ENCODE results near the gene FBRSL1.

FBRSL1 gene

DNA sequence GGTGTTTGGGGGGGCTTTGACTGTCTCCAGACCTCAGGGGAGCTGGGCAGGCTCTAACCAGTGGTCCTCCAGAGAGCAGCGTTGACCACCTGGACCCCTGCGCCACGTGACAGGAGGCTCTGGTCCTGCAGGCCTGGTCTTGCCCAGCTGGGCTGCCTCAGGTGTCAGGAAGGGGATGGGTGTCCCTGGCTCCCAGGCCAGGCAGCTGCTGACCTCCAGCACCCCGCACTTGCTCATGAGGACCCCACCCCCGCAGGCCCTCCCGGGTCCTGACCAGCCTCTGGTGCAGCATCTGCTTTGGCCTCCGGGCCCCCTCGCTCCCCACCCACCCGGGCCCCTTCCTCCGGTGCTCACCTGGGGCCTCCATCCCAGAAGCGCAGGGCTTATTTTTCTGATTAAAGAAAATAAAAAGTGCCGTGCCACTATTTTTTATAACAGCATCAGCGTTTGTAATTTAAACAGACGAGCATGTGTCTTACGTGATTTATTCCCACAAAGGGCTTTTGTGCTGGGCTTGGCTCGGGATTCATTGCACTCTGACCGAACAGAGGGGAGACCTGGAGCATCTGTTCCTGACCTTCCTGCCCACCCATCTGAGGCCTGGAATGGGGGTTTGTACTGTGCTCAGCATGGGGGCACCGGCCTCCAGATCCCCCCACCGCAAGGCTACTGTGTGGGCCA lies 21.7 kb downstream of the FBRSL1 start:
- no peak for DNase-seq (ENCODE audit: low spot score)

DNA sequence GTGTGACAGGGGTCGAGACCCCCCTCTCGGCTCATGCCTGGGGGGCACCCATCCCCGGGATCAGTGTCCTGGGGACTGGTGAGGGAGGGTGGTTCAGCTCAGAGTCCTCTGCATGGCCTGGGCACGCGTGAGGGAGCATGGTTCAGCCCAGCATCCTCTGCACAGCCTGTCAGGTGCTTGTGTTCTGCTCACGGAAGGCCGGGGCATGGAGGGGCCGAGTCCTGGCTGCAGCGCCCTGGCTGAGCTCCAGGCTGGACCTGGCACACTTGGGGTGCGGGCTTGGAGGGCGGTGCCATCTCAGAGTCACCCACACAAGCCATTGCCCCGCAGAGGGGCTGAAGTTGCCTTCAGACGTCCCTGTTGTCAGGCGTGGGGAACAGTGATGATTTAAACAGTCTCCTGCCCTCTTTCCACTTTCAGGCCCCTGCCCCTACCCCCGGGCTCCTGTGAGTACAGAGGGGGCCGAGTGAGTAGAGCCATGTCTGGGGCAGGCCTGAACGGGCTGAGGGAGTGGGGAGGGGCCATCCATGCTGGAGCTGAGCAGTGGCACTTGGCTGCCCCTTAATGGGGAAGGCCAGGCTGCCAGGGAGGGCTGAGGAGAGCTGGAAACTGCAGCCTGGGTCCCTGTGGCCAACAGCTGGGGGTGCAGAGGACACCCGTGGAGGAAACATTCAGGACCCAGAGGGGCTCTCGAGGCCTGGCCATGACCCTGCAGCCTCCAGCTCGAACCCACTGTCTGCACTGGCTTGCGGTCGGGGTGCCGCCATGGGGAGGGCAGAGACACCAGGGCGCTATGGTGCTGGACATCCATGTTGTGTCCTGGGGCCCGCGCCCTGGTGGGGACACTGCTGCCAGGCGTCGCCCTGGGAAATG lies 22.5 kb downstream of the FBRSL1 start:
- no peak for DNase-seq (ENCODE audit: low spot score)

DNA sequence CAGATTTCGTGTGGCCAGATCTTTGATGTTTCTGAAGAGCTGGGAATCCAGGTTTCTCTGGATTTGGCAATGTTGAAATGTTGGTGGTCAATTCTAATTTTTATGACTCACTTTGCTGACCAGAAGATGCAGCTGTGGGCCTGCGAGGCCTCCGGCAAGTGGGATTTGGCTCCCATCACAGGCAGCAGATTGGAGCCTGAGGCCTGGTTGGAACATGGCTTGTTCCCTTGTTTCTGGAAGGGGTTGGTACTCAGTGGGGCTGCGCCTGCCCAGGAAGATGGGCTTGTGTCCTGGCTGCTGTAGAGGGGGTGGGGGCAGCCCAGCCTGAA lies 23.1 kb downstream of the FBRSL1 start:
- no peak for DNase-seq (ENCODE audit: low spot score)

DNA sequence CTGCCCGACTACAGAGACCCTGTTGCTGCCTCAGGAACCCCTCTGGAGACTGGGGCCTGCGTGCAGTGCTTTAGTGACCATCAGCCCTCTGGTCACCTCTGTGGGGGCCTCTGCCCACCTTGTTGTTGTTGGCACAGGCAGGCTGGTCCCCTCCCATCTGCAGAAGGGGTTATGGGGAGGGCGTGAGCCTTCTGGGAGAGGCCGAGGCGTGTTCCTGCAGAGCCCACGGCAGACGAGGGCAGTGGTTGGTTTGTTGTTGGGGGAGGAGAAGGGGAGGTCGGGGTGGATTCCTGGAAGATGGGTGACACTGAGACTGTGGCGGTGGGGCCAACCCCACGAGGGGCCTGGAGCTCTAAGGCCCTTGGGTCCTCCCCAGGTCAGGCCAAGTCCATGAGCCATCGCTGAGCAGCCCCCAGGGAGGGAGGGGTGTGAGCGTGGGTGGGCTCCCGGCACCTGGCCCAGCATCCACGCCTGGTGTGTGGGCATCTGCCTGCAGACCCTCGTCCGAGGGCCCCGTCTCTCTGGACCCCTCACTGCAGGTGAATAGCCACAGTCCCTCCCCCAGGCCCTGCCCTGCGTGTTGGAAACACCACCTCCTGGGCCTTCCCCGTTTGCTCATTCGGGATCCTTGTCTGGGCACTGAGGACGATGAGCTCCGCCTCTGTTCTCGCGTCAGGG lies 23.6 kb downstream of the FBRSL1 start:
- no peak for DNase-seq (ENCODE audit: low spot score)

DNA sequence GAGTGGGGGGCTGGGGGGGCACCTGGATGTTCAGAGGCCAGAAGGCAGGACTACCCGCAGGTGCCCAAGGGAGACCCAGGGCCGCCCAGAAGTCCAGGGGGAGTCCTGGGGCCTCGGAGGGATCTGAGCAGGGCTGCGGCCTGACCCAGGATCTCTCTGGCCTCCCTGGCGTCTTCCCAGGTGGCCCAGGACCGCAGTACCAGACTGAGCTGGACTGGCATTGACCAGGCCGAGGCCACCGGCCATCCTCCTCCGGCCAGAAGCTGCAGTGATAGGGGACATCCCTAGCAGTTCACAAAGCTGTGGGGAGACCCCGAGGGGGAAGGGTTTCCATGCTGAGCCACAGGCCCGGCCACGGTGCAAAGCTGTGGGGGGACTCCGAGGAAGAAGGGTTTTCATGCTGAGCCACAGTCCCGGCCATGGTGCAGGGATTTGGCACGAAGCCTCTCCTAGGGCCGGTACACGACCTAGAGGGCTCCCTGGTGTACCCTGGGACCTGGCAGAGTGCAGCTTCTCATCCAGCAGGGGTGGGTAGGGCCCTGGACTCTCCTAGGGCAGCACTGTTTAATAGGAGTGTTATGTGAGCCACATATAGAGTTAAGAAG lies 24.4 kb downstream of the FBRSL1 start:
- no peak for DNase-seq (ENCODE audit: low spot score)

DNA sequence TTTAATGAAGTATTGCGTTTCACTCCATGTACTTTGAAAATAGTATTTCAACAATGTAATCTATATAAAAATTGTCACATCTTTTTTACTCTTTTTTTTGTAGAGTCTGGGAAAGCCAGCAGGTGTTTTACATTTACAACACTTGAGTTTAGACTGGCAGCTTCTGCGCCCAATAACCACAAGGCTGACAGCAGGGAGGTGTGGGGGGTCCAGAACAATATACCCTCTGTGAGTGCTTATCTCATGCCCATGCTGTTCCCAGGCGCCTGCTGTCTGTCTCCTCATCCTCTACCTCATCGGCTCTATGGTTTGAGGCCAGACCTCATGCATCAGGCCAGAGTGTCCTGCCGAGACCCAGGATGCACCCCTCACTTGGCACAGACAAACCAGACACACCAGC lies 24.9 kb downstream of the FBRSL1 start:
- DNase-seq (ENCODE audit: low spot score) = no peak

DNA sequence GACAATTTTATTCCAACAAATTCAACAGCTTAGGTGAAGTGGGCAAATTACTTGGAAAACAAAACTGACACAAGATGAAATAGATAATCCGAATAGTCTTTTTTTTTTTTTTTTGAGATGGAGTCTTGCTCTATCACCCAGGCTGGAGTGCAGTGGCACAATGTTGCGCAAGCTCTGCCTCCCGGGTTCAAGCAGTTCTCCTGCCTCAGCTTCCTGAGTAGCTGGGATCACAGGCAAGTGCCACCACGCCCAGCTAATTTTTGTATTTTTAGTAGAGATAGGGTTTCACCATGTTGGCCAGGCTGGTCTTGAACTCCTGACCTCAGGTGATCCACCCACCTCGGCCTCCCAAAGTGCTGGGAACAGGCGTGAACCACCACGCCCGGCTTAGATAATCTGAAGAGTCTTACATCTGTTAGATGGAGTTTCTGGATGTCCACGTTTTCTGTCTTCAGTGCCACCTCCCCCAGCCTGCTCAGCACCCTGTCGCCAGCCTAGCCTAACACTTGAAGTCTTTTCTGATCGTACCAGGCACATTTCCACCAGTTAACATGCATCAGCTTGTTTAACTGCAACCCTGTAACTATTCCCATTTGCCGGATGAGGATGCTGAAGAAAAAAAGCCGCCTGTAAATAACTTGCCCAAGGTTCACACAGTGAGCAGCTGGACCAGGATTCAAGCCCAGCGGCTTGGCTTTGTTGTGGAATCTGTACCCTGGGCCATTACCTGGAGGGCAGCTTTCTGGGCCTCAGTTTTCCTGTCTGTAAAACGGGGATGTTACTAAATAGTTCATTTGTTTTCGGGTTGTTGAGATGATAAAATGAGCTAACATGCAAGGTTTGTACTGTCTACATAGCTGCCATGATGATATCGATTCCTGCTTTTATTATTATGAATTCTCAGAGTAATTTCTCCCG lies 26.4 kb downstream of the FBRSL1 start:
- no peak for DNase-seq (ENCODE audit: low spot score)

DNA sequence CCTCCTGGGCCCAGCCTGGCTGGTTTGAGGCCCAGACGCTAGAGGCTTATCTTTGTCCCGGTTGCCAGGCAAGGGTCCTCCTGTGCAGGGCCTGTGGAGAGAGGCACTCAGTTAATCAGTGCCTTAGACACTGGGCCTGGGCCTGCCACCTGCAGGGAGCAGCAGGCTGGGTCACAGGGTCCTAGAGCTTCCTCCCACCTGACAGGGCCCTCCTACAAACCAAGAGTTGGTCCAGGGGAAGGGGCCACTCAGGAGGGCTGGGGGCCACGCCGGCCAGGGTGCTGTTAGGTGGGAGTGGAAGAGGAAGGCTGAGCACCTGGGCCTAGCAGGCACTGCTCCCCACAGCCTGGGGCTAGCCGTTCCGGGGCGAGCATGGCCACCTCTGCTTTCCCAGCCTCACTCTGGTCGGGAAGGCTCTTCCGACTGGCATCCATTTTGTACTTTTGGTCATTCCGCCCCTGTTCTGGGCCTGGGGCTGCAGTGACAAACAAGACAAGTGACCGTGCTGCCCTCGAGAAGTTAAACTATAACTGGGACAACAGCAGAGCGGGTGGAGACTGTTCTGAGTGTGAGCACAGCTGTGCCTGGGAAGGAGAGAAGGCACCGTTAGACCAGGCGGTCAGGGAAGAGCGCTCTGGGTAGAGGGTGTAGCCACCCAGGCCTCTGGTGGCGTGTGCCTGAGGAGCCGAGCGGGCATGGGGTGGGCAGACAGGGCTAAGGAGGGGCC lies 27.2 kb downstream of the FBRSL1 start:
- DNase-seq (ENCODE audit: low spot score) = no peak

DNA sequence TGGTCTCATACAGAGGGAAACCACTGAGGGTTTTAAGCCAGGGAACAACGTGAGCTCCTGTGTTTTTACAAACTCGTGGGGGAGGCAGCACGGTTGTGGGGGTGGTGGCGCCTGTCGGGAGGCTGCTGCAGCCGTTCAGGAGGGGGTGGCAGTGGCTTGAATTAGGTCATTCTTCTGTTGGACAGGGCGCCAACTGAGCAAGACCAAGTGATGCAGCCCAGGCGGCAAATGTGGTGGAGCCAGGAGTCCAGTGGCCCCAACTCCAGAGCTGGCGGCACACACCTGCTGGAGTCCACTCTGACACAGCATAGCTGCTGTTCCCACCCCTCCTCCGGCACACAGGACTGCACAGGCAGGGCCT lies 27.8 kb downstream of the FBRSL1 start:
- DNase-seq (ENCODE audit: low spot score) = no peak

DNA sequence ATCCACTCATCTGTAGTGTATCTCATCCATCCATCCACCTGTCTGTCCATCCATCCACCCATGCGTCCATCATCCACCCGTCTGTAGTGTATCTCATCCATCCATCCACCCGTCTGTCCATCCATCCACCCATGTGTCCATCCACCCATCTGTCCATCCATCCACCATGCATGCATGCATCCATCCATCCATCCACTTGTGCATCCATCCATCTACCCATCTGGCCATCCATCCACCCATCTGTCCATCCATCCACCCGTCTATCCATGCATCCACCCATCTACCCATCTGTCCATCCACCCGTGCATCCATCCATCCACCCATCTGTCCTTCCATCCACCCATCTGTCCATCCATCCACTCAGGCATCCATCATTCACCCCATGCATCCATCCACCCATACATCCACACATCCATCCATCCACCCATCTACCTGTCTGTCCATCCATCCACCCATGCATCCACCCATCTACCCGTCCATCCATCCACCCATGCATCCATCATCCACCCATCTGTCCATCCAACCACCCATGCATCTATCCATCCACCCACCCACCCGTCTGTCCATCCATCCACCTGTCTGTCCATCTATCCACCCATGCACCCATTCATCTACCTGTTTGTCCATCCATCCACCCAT lies 28.5 kb downstream of the FBRSL1 start:
- DNase-seq (ENCODE audit: low spot score) = no peak

DNA sequence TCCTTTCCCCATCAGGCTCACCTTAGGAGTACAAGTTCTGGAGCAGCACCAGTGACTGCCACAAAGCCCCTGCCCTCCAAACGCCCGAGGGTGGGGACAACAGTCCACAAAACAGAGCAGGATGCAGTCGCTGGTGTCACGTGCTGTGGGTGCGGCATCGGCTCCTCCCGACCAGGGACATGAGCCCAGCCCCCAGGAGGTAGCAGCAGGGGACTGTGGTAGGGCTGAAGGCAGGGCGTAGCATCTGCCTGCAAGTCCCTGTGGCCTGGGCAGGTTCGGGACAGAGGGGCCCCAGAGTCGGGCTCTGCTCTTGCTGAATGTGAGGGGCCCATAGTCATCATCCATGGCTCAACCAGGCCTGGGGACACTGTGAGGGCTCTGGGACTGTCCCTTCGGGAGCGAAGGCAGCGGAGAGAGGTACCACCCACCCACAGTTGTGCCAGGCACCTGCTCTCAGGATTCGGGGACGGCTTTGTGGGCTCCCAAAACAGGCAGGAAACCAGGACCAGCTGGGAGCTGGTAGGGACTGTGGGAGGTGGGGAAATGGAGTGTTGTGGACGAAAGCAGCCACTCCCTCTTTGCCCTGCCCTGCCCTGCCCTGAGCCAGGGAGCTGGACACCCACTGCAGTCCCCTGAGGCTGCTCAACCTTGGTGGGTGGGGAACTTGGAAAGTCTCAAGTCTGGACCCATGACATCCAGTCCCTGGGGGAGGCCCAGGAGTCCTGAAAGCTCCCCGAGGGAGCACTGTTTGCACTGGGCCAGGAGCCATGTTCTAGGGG lies 30.7 kb downstream of the FBRSL1 start:
- no peak for DNase-seq (ENCODE audit: low spot score)

DNA sequence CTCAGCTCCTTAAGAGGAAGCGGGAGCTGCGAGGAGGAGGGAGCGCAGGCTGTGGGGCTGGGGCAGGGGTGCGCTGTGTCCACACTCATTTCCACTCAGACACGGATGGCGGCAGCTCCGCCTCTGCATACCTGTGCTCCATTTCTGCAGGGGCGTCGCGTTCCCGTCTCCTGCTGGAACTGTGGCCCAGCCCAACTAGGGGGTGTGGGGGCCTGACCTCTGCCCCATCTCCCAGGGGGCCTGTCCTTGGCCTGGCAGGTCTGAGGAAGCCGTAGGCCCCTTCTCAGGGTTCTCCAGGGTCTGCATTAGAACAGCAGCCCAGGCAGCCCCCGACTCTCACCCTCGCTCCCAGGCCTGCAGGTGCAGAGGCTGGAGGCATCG lies 31.2 kb downstream of the FBRSL1 start:
- no peak for DNase-seq (ENCODE audit: low spot score)

DNA sequence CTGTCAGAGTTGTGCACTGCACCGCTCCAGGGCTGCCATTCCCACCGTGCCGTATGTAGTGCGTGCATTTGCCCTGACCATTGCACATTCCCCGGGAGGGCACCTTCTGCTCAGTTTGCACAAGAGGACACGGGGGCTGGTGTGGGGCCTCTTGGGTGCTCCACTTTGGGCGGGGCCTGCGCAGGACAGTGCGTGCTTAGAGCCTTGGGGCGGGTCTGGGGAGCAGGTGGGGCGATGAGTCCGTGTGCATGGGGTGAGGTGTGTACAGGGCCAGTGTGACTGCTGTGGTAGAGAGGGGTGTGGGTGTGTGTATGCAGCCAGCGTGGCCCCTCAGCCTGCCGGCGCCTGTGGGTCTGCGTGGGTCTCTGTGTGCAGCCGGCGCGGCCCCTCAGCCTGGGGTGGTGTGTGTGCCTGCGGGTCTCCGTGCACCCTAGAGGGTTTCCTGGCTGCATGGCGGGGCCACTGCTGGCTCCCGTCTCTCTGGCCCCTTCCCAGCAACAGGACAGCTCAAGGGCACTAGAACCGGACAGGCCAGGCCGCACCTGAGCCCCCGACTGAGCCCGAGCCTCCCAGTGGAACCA lies 31.9 kb downstream of the FBRSL1 start:
- DNase-seq (ENCODE audit: low spot score) = no peak

DNA sequence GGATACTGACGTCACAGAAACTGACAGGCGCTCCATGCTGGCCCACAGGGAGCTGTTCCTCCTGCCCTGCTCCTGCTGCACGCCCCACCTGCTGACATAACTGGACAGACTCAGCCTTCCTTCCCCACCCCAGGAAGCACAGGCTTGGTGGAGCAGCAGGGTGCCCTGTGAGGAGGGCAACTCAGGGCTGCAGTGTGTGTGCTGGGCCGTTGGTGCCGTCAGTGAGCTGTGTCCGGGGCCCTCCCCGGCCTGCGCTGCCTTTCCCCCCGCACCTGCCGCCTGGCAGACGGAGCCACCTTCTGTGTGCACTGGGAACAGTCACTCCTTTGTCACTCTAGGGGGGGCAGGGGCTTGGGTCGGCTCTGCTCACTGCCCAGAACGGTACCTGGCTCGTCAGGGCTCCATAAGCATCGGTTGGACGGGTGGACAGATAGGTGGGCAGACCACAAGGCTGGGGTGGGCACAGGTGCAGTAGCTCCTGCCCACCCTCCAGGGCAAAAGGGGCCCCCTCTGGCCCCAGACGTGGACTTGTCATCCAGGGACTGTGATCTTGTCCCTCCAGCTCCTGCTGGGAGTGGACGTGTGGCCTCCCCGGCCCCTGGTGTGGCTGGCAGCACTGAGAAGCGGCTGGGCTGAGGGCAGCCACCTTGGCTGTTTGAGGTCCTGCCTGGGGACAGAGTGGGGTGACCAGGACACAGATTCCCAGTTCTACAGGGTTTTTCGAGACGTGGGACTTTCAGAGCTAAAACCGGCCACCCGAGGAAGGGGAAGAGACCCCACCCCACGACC lies 32.8 kb downstream of the FBRSL1 start:
- DNase-seq (ENCODE audit: low spot score) = no peak

DNA sequence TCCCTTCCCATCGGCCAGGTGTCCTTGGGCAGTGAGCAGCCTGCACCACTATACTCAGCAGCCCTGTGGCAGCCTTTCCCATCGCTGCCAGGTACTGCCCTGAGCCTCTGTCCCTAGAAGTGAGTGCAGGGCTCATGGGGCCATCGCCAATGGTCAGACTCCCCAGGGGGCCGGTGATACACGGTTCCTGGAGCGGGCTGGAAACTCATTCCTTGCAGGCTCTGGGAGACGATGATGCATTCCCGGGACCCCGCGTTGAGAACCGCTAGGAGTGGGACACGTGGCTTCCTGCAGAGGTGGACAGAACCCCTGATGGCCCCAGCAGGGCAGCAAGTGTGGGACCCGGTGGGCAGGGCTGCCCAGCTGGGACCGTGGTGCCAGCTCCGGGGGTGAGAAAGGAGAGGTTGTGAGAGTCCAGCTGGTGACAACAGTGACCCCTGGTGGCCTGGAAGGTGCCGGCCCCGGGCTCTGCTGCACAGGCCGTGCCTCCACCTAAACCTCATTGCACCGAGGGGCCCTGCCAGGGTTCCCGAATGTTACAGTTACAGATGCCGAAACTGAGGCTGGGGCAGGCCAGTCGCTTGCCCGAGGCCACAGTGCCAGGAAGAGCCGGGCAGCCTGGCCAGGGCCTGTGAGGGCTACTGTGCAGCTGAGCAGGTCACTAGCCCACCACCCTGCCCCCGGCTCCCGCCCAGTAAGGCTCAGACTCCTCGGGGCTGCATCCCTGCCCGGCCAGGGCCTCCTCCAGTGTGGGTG lies 33.8 kb downstream of the FBRSL1 start:
- peak; percentile 89 for DNase-seq (ENCODE audit: low spot score)

DNA sequence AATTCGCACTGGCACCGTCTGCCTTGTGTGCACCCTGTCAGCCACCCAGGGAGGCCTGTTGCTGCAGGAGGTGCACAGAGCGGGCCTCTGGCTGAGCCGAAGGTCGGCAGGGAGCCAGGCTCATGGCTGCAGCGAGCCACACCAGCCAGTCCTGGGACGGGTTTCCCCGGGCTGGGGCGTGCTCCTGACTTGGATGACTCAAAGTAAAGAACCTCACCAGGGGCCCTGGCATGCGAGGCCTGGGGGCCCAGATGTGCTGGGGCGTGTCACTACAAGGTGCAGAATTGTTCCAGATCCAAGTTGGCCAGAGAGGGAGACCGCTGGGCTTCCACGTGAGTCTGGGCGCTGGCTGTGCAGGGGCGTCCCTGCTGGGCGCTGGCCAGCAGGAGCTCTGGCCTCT lies 34.5 kb downstream of the FBRSL1 start:
- DNase-seq (ENCODE audit: low spot score) = no peak

DNA sequence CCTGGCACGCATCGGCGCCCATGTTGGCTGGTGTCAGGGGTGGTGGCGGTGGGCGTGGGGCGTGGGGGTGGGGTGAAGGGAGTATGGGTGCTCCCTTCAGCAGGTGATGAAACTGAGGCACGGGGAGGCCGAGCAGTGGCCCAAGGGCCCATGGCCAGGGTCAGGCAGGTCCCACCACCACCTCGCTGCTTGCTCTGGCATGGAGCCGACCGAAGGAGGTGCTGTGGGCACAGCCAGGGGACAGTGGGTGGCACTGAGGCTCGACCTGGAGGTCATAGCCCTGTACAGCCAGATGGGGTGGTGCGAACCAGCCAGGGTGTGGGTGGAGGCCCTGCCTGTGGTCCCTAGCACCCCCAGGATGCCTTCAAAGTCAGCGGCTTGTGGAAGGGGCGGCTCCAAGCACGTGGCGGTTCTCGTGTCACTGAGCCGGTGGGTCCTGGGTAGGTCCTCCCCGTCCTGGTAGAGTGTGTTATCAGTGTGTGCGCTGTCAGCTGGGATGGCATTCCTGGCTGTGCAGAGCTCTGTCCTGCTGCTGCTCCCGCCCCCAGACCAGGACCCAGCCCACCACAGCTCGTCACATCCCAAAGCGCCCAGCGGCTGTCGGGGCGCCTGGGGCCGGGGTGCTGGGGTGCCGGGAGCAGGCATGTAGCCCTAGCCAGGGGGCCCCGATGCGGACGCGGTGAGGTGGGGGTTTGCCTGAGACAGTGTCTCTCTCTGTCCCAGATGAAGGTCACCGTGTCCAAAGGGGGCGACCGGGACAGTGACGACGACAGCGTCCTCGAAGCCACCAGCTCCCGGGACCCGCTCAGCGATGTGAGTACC lies 35.3 kb downstream of the FBRSL1 start:
- no peak for DNase-seq (ENCODE audit: low spot score)
